Fibroblast of peridontal ligament (primary cell): ENCODE measurements around the gene MARK1.

Source experiments
- DNase-seq: peaks from one replicate; pipeline ENCODE4 v3.0.0-alpha.2; 2010; ENCODE audit errors: extremely low read depth

MARK1 gene

GRCh38 chr1:220711056-220711809 lies 183.3 kb downstream of the MARK1 start:
- DNase-seq: no peak
